HG02852 (cell line): ENCODE results near the gene LCE1C.

Experiments
- ATAC-seq: cut with Tn5 transposase; IDR thresholded peaks from one replicate; pipeline ENCODE4 v1.9.1; 2021; ENCODE audit warnings: mild to moderate bottlenecking, moderate library complexity; ENCODE audit not compliant: unreplicated experiment

Gene LCE1C

DNA sequence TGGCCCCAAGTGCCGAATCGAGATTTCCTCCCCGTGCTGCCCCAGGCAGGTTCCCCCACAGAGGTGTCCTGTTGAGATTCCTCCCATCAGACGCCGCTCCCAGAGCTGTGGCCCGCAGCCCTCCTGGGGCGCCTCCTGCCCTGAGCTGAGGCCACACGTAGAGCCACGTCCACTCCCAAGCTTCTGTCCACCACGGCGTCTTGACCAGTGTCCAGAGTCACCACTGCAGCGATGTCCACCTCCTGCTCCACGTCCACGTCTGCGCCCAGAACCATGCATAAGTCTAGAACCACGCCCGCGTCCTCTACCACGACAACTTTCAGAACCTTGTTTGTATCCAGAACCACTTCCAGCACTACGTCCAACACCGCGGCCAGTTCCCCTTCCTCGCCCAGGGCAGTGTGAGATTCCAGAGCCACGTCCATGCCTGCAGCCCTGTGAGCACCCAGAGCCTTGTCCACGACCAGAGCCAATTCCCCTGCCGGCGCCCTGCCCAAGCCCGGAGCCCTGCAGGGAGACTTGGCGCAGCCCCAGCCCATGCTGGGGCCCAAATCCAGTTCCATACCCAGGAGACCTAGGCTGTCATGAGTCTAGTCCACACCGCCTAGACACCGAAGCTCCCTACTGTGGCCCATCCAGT is 45.8 kb downstream of the LCE1C start:
- no peak for ATAC-seq

DNA sequence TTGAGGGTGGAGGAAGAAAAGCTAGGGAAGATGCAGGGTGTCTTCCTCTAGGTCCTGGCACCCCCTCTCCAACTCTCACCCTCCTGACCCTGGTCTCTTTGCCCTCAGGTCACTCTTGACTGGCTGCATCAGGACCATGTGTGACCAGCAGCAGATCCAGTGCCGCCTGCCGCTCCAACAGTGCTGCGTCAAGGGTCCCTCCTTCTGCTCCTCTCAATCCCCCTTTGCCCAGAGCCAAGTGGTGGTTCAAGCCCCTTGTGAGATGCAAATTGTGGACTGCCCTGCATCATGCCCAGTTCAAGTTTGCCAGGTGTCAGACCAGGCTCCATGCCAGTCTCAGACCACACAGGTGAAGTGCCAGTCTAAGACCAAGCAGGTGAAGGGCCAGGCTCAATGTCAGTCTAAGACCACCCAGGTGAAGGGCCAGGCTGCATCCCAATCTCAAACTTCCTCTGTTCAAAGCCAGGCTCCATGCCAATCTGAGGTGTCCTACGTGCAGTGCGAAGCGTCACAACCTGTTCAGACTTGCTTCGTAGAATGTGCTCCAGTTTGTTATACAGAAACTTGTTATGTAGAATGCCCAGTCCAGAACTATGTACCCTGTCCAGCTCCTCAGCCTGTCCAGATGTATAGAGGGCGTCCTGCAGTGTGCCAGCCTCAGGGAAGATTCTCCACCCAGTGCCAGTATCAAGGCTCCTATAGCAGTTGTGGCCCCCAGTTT is 46.8 kb downstream of the LCE1C start:
- no peak for ATAC-seq

DNA sequence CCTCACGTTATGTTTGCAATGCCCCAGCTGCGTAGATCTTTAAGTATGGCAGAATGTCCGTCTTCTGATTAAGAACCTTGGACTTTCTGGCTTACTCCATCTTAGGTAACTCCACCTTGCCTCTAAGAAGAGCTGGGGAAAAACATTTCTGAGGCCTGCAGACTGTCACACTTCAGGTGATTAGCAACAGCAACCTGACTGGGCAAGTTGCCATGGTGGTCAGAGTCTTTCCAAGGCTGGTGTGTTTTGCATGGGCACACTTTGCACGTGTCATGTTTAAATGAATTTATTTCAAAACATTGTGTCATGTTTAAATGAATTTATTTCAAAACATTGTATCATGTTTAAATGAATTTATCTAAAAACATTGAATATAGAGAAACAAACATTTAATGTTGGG is 47.8 kb downstream of the LCE1C start:
- no peak for ATAC-seq

GRCh38 chr1:152757747-152758146 is 48.7 kb downstream of the LCE1C start, which contains the start of gene KPRP:
Gene KPRP (plus strand): TSS chr1:152758025. CDS start chr1:152759589, 1,564 bp downstream.
- no peak for ATAC-seq

- ATAC-seq: no peak
Observed at GRCh38 chr1:152756872-152757271, 49.6 kb downstream of the LCE1C start.
